Measurements from ENCODE around the gene FOXK1.

FOXK1 gene

DNA sequence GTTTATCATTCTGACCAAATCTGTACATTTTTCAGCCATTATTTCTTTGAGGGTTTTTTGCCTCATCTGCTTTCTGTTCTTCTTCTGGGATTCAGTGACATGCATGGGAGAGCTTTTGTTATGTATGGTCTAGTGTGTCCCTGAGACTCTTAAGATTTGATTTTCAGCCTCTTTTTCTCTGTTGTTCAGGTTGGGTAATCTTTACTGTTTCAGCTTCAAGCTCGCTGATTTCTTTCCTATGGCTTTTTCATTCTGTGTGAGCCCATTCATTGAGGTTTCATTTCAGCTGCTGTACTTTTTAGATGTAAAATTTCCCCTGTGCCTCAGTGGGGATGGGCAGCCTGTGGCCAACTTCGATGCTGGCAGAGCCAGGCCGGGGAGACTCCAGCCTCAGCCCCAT is 38.1 kb downstream of the FOXK1 start:
- H3K4me3 ChIP-seq (ENCODE audit: low read length) = no peak overlapping the region
- H3K27ac ChIP-seq (ENCODE audit: low read depth, low read length) = no peak overlapping the region
- H3K36me3 ChIP-seq (ENCODE audit: control insufficient read depth, insufficient read depth, low read length) = peaks cover 6% of the 10 kb centered on the region
- H3K9ac ChIP-seq (ENCODE audit: low read length) = no peak overlapping the region
- H3K4me1 ChIP-seq (ENCODE audit: control insufficient read depth, insufficient read depth, low read length) = peaks cover 20% of the 10 kb centered on the region
- no peaks in the 10 kb centered on the region for H3K27me3 ChIP-seq (ENCODE audit: control insufficient read depth, insufficient read depth, low read length)

GRCh38 chr7:4722308-4722707 is 40.2 kb downstream of the FOXK1 start:
- Histone ChIP-seq H3K4me1 (ENCODE audit: control insufficient read depth, insufficient read depth, low read length) (peaks cover 21% of the 10 kb centered on the region), H3K27me3 (ENCODE audit: control insufficient read depth, insufficient read depth, low read length) (no peaks in the 10 kb centered on the region), H3K36me3 (ENCODE audit: control insufficient read depth, insufficient read depth, low read length) (peaks cover 6% of the 10 kb centered on the region), H3K9ac (ENCODE audit: low read length) (no peak overlapping the region), H3K27ac (ENCODE audit: low read depth, low read length) (no peak overlapping the region), H3K4me3 (ENCODE audit: low read length) (no peak overlapping the region)

DNA sequence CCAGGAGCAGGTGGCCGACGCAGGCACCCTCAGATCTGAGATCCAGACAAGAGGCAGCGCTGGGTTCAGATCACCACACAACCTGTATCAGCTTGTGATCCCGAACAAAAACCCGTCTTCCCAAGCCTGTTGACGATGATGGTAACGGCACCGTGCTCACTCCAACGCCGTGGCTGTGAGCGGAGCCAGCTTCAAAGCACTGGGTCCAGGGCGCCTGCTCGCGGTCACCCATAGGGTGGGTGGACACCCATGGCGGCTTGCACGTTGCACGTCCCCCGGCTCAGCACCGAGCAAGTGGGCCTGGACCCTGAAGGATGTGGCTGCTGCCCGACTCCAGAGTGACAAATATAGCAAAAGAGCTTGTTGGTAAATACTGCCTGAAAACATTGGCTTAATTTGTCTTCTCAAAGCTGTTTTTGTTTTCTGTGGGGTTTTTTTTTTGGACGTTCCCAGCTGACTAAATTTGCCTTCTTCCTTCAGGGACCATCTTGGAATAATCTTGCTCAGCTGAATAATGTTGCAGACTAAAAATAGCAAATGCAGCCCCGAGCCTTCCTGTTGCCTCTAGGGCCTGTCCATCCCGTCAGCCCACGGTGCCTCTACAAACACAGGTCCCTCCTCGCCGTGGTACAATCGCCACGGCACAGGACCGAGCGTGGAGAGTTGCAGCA is 41.0 kb downstream of the FOXK1 start:
- H3K27ac ChIP-seq (ENCODE audit: low read depth, low read length) = no peak overlapping the region
- H3K9ac ChIP-seq (ENCODE audit: low read length) = no peak overlapping the region
- H3K27me3 ChIP-seq (ENCODE audit: control insufficient read depth, insufficient read depth, low read length) = no peaks in the 10 kb centered on the region
- H3K4me3 ChIP-seq (ENCODE audit: low read length) = no peak overlapping the region
- H3K4me1 ChIP-seq (ENCODE audit: control insufficient read depth, insufficient read depth, low read length) = peaks cover 26% of the 10 kb centered on the region
- peaks cover 6% of the 10 kb centered on the region for H3K36me3 ChIP-seq (ENCODE audit: control insufficient read depth, insufficient read depth, low read length)

DNA sequence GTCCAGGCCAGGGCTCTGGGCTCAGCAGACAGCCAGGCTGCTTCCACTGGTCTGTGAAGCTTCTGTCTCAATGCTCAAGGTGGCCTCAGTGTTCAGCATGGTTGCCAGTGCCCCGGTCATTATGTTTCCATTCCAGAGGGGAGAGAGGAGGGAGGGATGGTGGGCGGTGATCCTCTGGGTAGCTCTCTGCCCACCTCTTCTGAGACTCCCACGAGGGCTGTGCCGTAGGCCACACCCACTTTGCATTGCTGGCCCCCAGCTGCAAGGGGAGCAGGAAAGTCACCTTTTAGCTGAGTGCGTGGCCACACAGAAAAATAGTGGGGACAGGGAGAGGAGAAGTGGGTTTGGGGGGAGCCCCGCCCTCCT is 42.5 kb downstream of the FOXK1 start:
- peaks cover 6% of the 10 kb centered on the region for H3K36me3 ChIP-seq (ENCODE audit: control insufficient read depth, insufficient read depth, low read length)
- no peaks in the 10 kb centered on the region for H3K27me3 ChIP-seq (ENCODE audit: control insufficient read depth, insufficient read depth, low read length)
- H3K4me1 ChIP-seq (ENCODE audit: control insufficient read depth, insufficient read depth, low read length) = peaks cover 26% of the 10 kb centered on the region
- H3K27ac ChIP-seq (ENCODE audit: low read depth, low read length) = peak overlapping the region; percentile 98
- H3K4me3 ChIP-seq (ENCODE audit: low read length) = peak overlapping the region; percentile 75
- H3K9ac ChIP-seq (ENCODE audit: low read length) = peak overlapping the region; percentile 50

GRCh38 chr7:4725014-4725849 is 43.1 kb downstream of the FOXK1 start:
- peaks cover 6% of the 10 kb centered on the region for H3K36me3 ChIP-seq (ENCODE audit: control insufficient read depth, insufficient read depth, low read length)
- peak overlapping the region; percentile 98 for H3K27ac ChIP-seq (ENCODE audit: low read depth, low read length)
- no peaks in the 10 kb centered on the region for H3K27me3 ChIP-seq (ENCODE audit: control insufficient read depth, insufficient read depth, low read length)
- H3K9ac ChIP-seq (ENCODE audit: low read length) = peak overlapping the region; percentile 50
- H3K4me3 ChIP-seq (ENCODE audit: low read length) = peak overlapping the region; percentile 75
- H3K4me1 ChIP-seq (ENCODE audit: control insufficient read depth, insufficient read depth, low read length) = peaks cover 26% of the 10 kb centered on the region

GRCh38 chr7:4725850-4726450 is 43.9 kb downstream of the FOXK1 start:
- Histone ChIP-seq H3K4me3 (ENCODE audit: low read length) (peak overlapping the region; percentile 75), H3K27ac (ENCODE audit: low read depth, low read length) (peak overlapping the region; percentile 98), H3K4me1 (ENCODE audit: control insufficient read depth, insufficient read depth, low read length) (peaks cover 28% of the 10 kb centered on the region), H3K9ac (ENCODE audit: low read length) (peak overlapping the region; percentile 50), H3K27me3 (ENCODE audit: control insufficient read depth, insufficient read depth, low read length) (no peaks in the 10 kb centered on the region), H3K36me3 (ENCODE audit: control insufficient read depth, insufficient read depth, low read length) (peaks cover 6% of the 10 kb centered on the region)

DNA sequence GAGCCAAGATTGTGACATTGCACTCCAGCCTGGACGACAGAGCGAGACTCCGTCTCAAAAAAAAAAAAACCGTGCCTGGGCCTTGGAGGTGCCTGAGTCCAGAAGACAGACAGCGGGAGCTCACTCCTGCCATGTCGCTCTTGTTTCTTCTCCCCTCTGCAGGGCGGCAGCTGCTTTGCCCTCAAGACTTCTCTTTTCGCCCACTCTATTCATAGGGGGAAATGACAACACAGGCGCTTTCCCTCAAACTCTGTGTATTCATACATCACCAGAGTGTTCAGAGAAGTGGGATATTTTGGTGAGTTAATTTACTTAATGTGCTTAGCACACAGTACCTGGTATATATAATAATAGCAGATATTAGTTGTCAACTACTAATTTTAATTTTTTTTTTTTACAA is 44.5 kb downstream of the FOXK1 start:
- Histone ChIP-seq H3K9ac (ENCODE audit: low read length) (no peak overlapping the region), H3K36me3 (ENCODE audit: control insufficient read depth, insufficient read depth, low read length) (peaks cover 6% of the 10 kb centered on the region), H3K27me3 (ENCODE audit: control insufficient read depth, insufficient read depth, low read length) (no peaks in the 10 kb centered on the region), H3K27ac (ENCODE audit: low read depth, low read length) (peak overlapping the region; percentile 98), H3K4me3 (ENCODE audit: low read length) (no peak overlapping the region), H3K4me1 (ENCODE audit: control insufficient read depth, insufficient read depth, low read length) (peaks cover 28% of the 10 kb centered on the region)

GRCh38 chr7:4727914-4728705 is 46.0 kb downstream of the FOXK1 start:
- Histone ChIP-seq H3K36me3 (ENCODE audit: control insufficient read depth, insufficient read depth, low read length) (no peaks in the 10 kb centered on the region), H3K9ac (ENCODE audit: low read length) (no peak overlapping the region), H3K4me1 (ENCODE audit: control insufficient read depth, insufficient read depth, low read length) (peaks cover 25% of the 10 kb centered on the region), H3K27ac (ENCODE audit: low read depth, low read length) (peak overlapping the region; percentile 45), H3K27me3 (ENCODE audit: control insufficient read depth, insufficient read depth, low read length) (no peaks in the 10 kb centered on the region), H3K4me3 (ENCODE audit: low read length) (no peak overlapping the region)

GRCh38 chr7:4729266-4729665 is 47.2 kb downstream of the FOXK1 start:
- Histone ChIP-seq H3K36me3 (ENCODE audit: control insufficient read depth, insufficient read depth, low read length) (no peaks in the 10 kb centered on the region), H3K4me3 (ENCODE audit: low read length) (no peak overlapping the region), H3K9ac (ENCODE audit: low read length) (no peak overlapping the region), H3K4me1 (ENCODE audit: control insufficient read depth, insufficient read depth, low read length) (peaks cover 21% of the 10 kb centered on the region), H3K27me3 (ENCODE audit: control insufficient read depth, insufficient read depth, low read length) (no peaks in the 10 kb centered on the region), H3K27ac (ENCODE audit: low read depth, low read length) (no peak overlapping the region)

GRCh38 chr7:4730276-4730675 is 48.2 kb downstream of the FOXK1 start:
- Histone ChIP-seq H3K36me3 (ENCODE audit: control insufficient read depth, insufficient read depth, low read length) (no peaks in the 10 kb centered on the region), H3K27ac (ENCODE audit: low read depth, low read length) (no peak overlapping the region), H3K4me1 (ENCODE audit: control insufficient read depth, insufficient read depth, low read length) (peaks cover 15% of the 10 kb centered on the region), H3K27me3 (ENCODE audit: control insufficient read depth, insufficient read depth, low read length) (no peaks in the 10 kb centered on the region), H3K9ac (ENCODE audit: low read length) (no peak overlapping the region), H3K4me3 (ENCODE audit: low read length) (no peak overlapping the region)

DNA sequence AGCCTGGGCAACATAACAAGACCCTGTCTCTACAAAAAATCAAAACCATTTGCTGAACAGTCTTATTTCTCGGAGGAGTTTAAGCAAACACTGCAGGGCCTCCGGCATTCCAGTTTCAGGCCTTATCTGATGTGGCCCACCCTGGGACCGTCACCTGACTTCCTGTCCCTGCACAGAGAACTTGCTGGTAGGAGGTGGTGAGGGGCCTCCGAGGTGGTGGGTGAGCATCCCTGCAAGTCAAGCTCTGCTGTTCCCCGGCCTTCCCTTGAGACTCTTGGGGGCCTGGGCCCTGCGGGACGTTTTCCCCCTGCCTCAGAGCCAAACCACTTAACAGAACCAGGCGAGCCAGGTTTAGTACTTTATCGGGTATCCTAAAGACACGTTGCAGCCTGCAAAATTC is 48.9 kb downstream of the FOXK1 start:
- H3K4me1 ChIP-seq (ENCODE audit: control insufficient read depth, insufficient read depth, low read length) = peaks cover 11% of the 10 kb centered on the region
- H3K27me3 ChIP-seq (ENCODE audit: control insufficient read depth, insufficient read depth, low read length) = no peaks in the 10 kb centered on the region
- H3K4me3 ChIP-seq (ENCODE audit: low read length) = no peak overlapping the region
- H3K27ac ChIP-seq (ENCODE audit: low read depth, low read length) = no peak overlapping the region
- no peaks in the 10 kb centered on the region for H3K36me3 ChIP-seq (ENCODE audit: control insufficient read depth, insufficient read depth, low read length)
- no peak overlapping the region for H3K9ac ChIP-seq (ENCODE audit: low read length)

- H3K4me1 ChIP-seq (ENCODE audit: control insufficient read depth, insufficient read depth, low read length) = peaks cover 6% of the 10 kb centered on the region
- H3K9ac ChIP-seq (ENCODE audit: low read length) = no peak overlapping the region
- H3K36me3 ChIP-seq (ENCODE audit: control insufficient read depth, insufficient read depth, low read length) = no peaks in the 10 kb centered on the region
- no peak overlapping the region for H3K4me3 ChIP-seq (ENCODE audit: low read length)
- no peaks in the 10 kb centered on the region for H3K27me3 ChIP-seq (ENCODE audit: control insufficient read depth, insufficient read depth, low read length)
- H3K27ac ChIP-seq (ENCODE audit: low read depth, low read length) = no peak overlapping the region
Measured at GRCh38 chr7:4731803-4732202, 49.7 kb downstream of the FOXK1 start.
